ENCODE results near the gene TECTA.
"Not testable (repeated sequence)": the region's sequence is repeated elsewhere in the genome, so short reads cannot be mapped to it uniquely, and the experiment has no call there.

TECTA gene

DNA sequence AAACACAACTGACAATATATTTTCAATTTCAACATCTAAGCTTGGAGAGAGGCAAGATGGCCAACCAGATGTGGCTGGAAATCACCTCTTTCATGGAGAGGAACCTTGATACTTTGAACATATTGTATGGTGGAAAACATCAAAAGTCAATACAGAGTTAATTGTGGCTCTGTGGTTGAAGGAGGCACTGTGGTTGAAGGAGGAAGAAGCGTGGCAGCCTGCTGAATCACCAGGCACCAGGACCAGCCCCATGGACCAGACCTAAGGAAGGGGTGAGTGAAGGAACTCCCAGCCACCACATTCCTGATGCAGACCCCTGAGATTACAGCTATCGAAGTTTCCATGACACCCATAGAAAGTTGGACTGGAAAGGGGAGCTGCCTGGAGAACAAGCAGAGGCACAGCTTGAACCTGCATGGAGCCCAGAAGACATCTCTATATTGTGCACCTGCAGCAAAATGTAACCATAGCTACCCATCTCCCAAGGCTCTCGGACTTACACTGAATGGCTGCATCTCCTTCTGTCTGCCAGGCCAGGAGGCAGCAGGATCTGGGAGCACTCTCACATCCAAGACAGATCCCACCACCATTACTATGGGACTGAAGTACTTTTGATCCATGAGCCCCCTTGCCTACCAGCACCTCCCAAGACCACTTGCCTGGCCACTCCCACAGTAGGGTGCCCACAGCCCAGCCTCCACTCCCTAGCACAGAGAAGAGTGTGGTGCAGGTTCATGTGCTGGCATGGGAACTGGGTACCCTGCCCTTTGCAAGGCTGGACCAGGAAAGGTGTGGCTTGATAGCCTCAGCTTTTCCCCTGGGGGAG, 111.7 kb downstream of the TECTA start:
- Mint-ChIP-seq H3K9me3 (ENCODE audit: low read depth) (no peaks in the 10 kb centered on the region), H3K4me3 (no peak overlapping the region), H3K4me1 (ENCODE audit: low read depth) (no peaks in the 10 kb centered on the region), H3K36me3 (no peaks in the 10 kb centered on the region), H3K27me3 (peaks cover 2% of the 10 kb centered on the region), H3K27ac (no peak overlapping the region)

DNA sequence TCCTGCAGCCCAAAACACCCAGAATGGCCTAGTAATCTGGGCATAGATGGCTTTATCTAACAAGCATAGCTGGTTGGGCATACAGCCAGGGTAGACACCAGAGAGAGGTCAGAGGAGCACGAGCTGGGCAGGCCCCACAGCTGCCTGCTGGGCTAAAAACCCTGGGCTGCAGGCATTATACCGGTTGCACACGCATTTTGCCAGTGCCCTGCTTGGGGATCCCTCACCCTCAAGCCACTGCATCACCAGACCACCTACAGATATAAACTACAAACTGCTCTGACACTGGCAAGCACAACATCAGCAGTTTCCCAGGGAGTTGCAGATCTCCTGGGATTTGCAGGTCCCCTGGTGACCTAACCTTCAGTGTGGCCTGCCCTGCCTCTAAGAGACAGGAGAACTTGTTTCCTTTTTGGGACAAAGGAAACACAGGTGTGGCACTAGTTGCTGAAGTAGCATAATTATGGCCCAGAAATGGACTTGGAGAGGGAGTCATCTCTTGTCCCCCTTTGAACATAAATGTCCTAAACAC, 112.4 kb downstream of the TECTA start:
- H3K36me3 Mint-ChIP-seq: no peaks in the 10 kb centered on the region
- no peaks in the 10 kb centered on the region for H3K9me3 Mint-ChIP-seq (ENCODE audit: low read depth)
- no peak overlapping the region for H3K27ac Mint-ChIP-seq
- no peaks in the 10 kb centered on the region for H3K4me1 Mint-ChIP-seq (ENCODE audit: low read depth)
- H3K4me3 Mint-ChIP-seq: no peak overlapping the region
- no peaks in the 10 kb centered on the region for H3K27me3 Mint-ChIP-seq

DNA sequence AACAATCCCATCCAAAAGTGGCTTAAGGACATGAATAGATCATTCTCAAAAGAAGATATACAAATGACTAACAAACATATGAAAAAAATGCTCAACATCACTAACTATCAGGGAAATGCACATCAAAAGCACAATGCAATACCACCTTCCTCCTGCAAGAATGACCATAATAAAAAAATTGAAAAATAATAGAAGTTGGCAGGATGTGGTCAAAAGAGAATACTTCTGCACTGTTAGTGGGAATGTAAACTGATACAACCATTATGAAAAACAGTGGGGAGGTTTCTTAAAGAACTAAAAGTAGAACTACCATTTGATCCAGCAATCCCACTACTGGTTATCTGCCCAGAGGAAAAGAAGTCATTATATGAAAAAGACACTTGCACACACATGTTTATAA, 113.8 kb downstream of the TECTA start:
- no peaks in the 10 kb centered on the region for H3K4me1 Mint-ChIP-seq (ENCODE audit: low read depth)
- no peak overlapping the region for H3K27ac Mint-ChIP-seq
- no peaks in the 10 kb centered on the region for H3K9me3 Mint-ChIP-seq (ENCODE audit: low read depth)
- H3K27me3 Mint-ChIP-seq: no peaks in the 10 kb centered on the region
- H3K4me3 Mint-ChIP-seq: no peak overlapping the region
- H3K36me3 Mint-ChIP-seq: no peaks in the 10 kb centered on the region

DNA sequence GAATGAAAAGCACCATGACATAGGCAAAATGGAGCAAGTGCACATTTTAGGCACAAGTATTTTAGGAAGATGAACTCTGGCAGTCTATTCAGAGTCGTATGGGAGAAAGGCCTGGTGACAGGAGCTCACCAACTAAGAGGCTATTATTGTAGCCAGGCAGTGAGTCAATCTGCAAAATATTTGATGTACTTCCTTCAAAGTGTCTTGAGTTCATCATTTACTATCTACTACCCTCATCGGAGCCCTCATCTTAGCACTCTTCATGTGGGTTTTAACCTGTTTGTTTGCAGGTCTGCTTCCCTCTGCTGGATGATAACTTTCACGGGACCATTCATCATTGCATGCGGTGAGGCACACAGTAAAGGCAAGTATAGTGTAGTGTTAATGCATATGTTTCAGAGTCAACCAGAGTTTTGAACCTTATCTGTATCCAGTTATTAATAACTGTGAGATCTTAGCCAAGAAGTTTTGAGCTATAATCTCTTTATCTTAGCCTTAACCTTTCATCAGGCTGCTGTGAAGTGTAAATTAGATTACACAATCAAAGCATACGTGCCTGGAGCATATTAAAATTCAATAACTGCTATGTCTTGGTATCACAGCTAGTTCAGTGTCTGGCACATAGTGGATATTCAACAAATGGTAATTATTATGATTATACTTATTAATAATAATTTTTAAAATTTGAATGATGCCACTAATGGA, 120.6 kb downstream of the TECTA start:
- H3K27ac Mint-ChIP-seq: no peak overlapping the region
- H3K4me1 Mint-ChIP-seq (ENCODE audit: low read depth): no peaks in the 10 kb centered on the region
- peaks cover 3% of the 10 kb centered on the region for H3K27me3 Mint-ChIP-seq
- H3K9me3 Mint-ChIP-seq (ENCODE audit: low read depth): no peaks in the 10 kb centered on the region
- no peak overlapping the region for H3K4me3 Mint-ChIP-seq
- H3K36me3 Mint-ChIP-seq: no peaks in the 10 kb centered on the region

DNA sequence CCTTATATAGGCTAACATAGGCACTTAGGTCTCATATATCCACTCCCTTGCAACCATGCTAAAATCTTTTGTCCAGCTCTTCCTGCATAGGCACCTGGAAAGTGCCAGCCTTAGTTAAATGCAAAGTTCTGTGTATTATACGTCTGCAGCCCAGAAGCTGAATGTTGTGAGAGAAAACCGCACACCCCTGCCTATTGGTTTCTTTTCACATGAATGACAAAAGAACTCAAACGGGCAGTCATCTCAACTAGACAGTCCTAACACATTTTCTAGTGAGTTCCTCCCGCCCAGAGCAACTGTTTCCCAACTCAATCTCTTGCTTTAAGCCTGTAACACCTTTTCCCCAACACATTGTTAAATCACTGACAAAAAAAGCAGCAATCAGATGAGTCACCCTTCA, 122.1 kb downstream of the TECTA start:
- H3K4me1 Mint-ChIP-seq (ENCODE audit: low read depth): no peaks in the 10 kb centered on the region
- H3K27me3 Mint-ChIP-seq: peaks cover 3% of the 10 kb centered on the region
- no peaks in the 10 kb centered on the region for H3K9me3 Mint-ChIP-seq (ENCODE audit: low read depth)
- no peak overlapping the region for H3K27ac Mint-ChIP-seq
- H3K4me3 Mint-ChIP-seq: no peak overlapping the region
- no peaks in the 10 kb centered on the region for H3K36me3 Mint-ChIP-seq

DNA sequence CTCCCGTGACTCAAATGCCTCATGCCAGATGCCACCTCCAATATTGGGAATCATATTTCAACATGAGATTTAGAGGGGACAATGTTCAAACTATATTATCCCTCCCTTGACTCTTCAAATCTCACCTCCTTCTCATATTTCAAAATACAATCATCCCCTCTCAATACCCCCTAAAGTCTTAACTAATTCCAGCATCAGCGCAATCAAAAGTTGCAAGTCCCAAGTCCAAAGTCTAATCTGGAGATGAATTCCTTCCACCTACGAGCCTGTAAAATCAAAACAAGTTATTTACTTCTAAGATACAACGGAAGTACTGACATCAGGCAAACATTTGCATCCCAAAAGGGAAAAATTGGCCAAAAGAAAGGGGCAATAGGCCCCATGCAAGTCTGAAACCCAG, 124.3 kb downstream of the TECTA start:
- Mint-ChIP-seq H3K9me3 (ENCODE audit: low read depth) (no peaks in the 10 kb centered on the region), H3K36me3 (no peaks in the 10 kb centered on the region), H3K4me1 (ENCODE audit: low read depth) (no peaks in the 10 kb centered on the region)

DNA sequence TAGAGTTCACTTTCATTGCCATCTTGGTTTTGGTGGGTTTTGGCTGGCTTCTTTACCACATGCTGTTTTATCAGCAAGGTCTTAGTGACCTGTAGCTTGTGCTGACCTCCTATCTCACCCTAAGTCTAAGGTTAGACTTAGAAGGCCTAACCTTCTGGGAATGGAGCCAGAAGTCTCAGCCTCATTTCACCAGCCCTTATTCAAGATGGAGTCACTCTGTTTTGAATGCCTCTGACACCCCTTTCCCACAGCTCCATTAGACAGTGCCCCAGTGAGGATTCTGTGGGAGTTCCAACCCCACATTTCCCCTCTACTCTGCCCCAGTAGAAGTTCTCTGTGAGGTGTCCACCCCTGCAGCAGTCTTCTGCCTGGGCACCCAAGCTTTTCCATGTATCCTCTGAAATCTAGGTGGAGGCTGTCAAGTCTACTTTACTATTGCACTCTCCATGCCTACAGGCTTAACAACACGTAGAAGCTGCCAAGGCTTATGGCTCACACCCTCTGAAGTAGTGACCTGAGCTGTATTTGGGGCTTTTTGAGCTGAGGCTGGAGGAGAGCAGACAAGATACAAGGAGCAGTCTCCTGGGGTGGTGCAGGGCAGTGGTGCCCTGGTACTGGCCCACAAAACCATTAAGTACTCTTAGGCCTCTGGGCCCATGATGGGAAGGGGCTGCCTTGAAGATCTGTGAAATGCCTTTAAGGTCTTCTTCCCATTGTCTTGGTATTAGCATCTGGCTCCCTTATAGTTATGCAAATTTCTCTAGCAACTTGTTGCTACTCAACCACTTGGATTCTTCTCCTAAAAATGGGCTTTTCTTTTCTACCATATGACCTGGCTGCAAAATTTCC, 125.6 kb downstream of the TECTA start:
- H3K4me3 Mint-ChIP-seq: no peak overlapping the region
- H3K27ac Mint-ChIP-seq: no peak overlapping the region
- no peaks in the 10 kb centered on the region for H3K4me1 Mint-ChIP-seq (ENCODE audit: low read depth)
- H3K9me3 Mint-ChIP-seq (ENCODE audit: low read depth): no peaks in the 10 kb centered on the region
- H3K27me3 Mint-ChIP-seq: peaks cover 9% of the 10 kb centered on the region
- no peaks in the 10 kb centered on the region for H3K36me3 Mint-ChIP-seq

More for the DNA sequence above, 124.3 kb downstream of the TECTA start:
- Mint-ChIP-seq H3K27ac (no peak overlapping the region), H3K4me3 (no peak overlapping the region), H3K27me3 (peaks cover 3% of the 10 kb centered on the region)

DNA sequence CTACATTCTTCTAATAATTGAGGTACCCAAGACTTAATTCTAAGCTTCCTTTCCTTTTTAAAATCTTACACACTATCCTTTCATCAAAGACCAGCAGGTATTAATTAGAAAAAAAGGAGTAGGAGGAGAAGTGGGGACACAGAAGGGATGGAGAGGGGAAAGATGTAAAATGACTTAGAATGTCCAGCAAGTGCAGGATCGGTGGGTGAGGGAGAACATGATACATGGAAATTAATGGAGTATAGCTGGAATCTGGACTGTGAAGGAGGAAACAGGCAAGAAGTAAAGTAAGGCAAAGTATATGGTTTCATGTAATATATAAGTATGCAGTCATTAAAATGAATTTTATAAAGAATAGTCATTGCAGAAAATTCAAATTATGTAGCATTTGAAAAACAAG, 127.8 kb downstream of the TECTA start:
- Mint-ChIP-seq H3K4me3 (no peak overlapping the region), H3K36me3 (no peaks in the 10 kb centered on the region), H3K27ac (no peak overlapping the region), H3K9me3 (ENCODE audit: low read depth) (no peaks in the 10 kb centered on the region), H3K4me1 (ENCODE audit: low read depth) (no peaks in the 10 kb centered on the region), H3K27me3 (peaks cover 11% of the 10 kb centered on the region)

DNA sequence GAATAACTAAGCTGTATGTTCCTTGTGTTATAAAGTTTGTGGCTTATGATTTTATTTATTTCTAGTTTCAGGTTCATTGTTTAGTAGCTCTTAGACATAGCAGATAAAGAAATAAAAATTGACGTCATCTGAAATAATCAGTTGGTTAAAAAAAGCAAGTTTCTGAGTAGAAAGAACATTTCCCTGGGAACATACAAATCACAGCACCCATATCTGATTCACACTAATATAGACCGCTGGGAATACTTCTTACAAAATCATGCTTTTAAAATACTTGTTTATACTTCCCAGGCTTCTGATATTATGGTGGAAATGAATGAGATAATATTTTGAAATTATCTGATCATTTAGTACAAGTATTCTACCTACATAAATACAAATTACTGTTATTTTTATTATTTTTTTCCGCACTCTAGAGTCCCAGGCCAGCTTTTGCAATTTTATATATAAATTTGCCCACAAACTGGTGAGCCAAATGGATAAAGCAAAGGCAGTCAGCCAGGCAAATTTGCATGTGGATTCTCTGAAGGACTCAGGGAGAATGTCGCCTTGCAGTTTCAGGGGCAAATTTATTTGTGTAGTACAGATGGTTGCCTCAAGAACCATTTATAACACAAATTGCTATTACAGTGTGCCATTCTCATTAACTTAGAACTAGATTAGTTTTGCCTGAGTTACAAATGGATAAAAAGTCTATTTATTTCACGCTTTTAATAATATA, 128.6 kb downstream of the TECTA start:
- no peak overlapping the region for H3K27ac Mint-ChIP-seq
- H3K4me3 Mint-ChIP-seq: no peak overlapping the region
- H3K36me3 Mint-ChIP-seq: no peaks in the 10 kb centered on the region
- no peaks in the 10 kb centered on the region for H3K9me3 Mint-ChIP-seq (ENCODE audit: low read depth)
- no peaks in the 10 kb centered on the region for H3K4me1 Mint-ChIP-seq (ENCODE audit: low read depth)
- H3K27me3 Mint-ChIP-seq: peaks cover 13% of the 10 kb centered on the region

DNA sequence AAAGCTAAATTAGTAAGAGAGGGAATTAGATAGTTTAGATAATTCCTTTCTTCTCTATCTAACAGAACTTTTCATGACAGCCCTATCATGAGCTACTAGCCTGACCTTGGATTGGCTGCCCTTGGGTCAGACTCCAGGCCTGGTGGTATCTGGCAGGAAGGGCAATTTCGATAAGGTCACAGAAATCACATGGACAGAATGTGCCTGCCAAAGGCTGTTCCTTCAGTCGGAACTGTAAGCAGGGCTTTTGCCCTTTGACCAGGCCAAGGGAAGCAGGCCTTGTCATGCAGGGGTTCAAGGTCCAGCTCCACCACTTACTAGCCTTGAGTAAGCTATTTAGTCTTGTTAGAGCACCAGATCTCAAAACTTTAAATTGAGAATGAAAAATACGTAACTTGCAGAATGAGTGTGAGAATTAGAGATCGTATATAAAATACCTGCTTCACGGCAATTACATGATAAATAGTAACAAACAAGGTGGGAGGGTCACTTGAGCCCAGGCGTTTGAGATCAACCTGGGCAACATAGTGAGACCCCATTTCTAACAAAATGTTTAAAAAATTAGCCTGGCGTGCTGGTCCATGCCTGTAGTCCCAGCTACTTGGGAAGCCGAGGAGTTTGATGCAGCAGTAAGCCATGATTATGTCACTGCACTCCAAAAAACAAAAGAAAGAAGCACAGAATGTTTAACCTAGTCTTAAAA, 130.7 kb downstream of the TECTA start:
- Mint-ChIP-seq H3K36me3 (no peaks in the 10 kb centered on the region), H3K27ac (no peak overlapping the region), H3K9me3 (ENCODE audit: low read depth) (no peaks in the 10 kb centered on the region), H3K4me3 (no peak overlapping the region), H3K27me3 (peaks cover 13% of the 10 kb centered on the region), H3K4me1 (ENCODE audit: low read depth) (no peaks in the 10 kb centered on the region)

DNA sequence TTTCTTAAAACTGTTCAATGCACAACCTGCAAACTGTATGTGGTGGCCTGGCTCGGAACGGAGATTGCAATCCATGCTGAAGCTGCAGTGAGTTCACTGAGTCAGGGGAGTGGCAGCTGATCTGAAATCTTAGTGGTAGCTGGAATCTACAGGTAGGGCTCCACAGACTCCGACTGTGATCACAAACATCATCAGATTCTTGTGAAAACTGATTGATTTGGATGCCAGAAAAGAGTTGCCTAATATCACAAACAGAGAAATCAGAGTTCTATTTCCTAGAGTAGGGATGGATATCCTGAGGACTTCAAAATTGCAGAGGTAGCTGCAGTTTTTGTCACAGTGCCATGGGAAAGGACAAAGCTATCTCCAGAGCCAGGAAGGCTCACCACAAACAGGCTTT, 134.0 kb downstream of the TECTA start:
- peaks cover 17% of the 10 kb centered on the region for H3K27me3 Mint-ChIP-seq
- H3K4me3 Mint-ChIP-seq: no peak overlapping the region
- H3K9me3 Mint-ChIP-seq (ENCODE audit: low read depth): no peaks in the 10 kb centered on the region
- H3K36me3 Mint-ChIP-seq: peaks cover 3% of the 10 kb centered on the region
- no peak overlapping the region for H3K27ac Mint-ChIP-seq
- H3K4me1 Mint-ChIP-seq (ENCODE audit: low read depth): no peaks in the 10 kb centered on the region

DNA sequence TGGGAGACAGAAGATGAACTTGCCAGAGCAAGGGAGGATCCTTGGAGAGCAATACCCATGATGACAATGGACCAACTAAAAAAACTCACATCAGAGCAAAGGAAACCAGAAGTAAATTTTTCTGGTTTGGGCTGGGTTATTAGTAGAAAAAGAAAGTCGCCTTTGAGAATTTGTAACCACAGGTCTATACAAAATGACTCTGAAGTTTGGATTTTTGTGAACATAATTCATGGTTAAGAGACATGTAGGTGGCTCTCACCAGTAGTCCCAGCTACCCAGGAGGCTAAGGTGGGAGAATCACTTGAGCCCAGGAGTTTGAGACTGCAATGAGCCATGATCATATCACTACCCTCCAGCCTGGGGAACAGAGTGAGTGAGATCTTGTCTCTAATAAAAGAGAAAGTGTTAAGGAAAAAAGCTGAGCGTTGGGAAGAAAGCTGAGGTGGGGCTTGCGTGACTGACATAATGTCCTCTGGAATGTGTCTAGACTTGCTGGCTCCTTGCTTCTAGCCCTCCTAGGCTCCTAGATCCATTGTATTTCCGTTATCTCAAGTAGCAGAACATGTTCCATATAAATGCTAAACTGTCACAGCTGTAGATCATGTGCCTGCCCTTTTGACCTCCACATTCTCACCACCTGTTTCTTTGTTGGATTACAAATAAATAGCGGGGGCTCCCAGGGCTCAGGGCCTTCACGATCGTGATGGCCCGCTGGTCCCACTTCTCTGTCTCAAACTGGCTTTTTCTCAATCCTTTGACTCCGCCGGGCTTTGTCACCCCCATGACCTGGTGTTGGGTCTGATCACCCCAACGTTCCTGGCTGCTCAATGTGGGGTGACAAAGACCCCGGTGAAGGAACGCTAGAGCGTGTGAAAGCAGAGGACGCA, 135.3 kb downstream of the TECTA start:
- H3K9me3 Mint-ChIP-seq (ENCODE audit: low read depth): no peaks in the 10 kb centered on the region
- H3K4me3 Mint-ChIP-seq: no peak overlapping the region
- no peaks in the 10 kb centered on the region for H3K4me1 Mint-ChIP-seq (ENCODE audit: low read depth)
- H3K36me3 Mint-ChIP-seq: peaks cover 3% of the 10 kb centered on the region
- H3K27me3 Mint-ChIP-seq: peaks cover 16% of the 10 kb centered on the region
- H3K27ac Mint-ChIP-seq: no peak overlapping the region

DNA sequence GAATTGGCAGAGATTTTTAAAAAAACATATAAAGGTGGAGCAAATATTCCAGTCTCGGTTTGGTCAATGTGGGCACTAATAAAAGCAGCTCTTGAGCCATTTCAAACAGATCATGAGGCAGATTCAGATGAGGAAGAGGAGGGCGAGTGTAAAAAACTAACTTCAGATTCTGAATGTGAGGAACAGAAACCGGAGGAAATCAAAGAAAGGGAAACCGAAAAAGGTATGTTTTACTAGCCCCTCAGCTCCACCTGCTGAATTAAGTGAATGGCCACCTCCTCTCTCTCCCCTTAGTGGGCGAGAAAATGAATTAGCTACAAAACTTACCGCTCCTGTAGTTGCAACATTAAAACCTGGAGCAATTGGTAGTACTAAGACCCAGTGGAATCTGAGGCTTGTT, 136.2 kb downstream of the TECTA start:
- not testable (repeated sequence) for H3K36me3 Mint-ChIP-seq; H3K27ac Mint-ChIP-seq; H3K9me3 Mint-ChIP-seq (ENCODE audit: low read depth); H3K4me1 Mint-ChIP-seq (ENCODE audit: low read depth); H3K4me3 Mint-ChIP-seq
- peaks cover 12% of the 10 kb centered on the region for H3K27me3 Mint-ChIP-seq

Data from activated naive CD8-positive, alpha-beta T cell (primary cell).